Sigmoid colon (tissue), 4 donors: Measurements from ENCODE around the gene MBD3L3.
"Not testable (repeated sequence)": the region's sequence is repeated elsewhere in the genome, so short reads cannot be mapped to it uniquely, and the experiment has no call there.

ENCODE experiments used
- CTCF ChIP-seq, 4 experiments: fragments of 450-650 bp in 3 of 4; fragments of 200-600 bp in 1 of 4; IDR thresholded peaks; one replicate each; pipeline ENCODE4 v1.5.1; 2016 to 2019; ENCODE audit warnings: antibody characterized with exemption in 4 of 4, mild to moderate bottlenecking in 3 of 4, moderate library complexity in 2 of 4
- POLR2A ChIP-seq, 2 donors: fragments of 450-650 bp; IDR thresholded peaks; one replicate each; pipeline ENCODE4 v1.6.1; 2016; ENCODE audit warnings: antibody characterized with exemption in 2 of 2, mild to moderate bottlenecking in 2 of 2, moderate library complexity in 2 of 2
- POLR2AphosphoS5 ChIP-seq, 4 donors: sonication (generic); formaldehyde crosslinking; IDR thresholded peaks; one replicate each; pipeline ENCODE4 v1.6.1; 2017; ENCODE audit warnings: antibody characterized with exemption in 4 of 4

DNA sequence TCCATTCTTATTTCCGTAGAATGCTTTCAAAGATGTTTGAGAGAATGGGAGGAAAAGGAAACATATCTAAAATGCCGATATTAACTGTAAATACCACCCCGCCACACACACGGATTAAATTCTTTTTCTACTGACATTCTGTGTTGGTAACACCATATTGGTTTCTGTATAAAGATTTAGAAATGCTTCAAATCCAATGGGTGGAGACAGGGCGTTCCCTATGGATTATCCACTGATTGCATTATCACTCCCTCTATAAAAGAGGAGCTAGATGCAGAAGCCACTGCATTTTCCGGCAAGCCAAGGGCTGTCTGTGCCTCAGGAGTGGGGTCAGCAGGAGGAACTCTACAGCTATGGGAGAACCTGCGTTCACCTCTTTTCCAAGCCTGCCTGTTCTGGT is 9.5 kb downstream of the MBD3L3 start, which contains the start of gene MBD3L2:
- not testable (repeated sequence) for TF ChIP-seq POLR2A, CTCF, POLR2AphosphoS5 (IDR thresholded peaks at IDR 0.05)
